MM.1S (cell line): ENCODE data around the gene CSHL1.

ENCODE experiments used
- CTCF ChIP-seq: fragments of 300-600 bp; sonication (generic); IDR thresholded peaks from 2 replicates; pipeline ENCODE4 v1.5.1; 2016; ENCODE audit warnings: antibody characterized with exemption, low read length, mixed read lengths
- EZH2 ChIP-seq: fragments of 300-600 bp; sonication (generic); optimal IDR thresholded peaks from 2 replicates; pipeline ENCODE3; 2017; ENCODE audit warnings: low read depth, mild to moderate bottlenecking, antibody characterized with exemption, low read length, mixed read lengths
- EZH2phosphoT487 ChIP-seq: fragments of 300-600 bp; sonication (generic); IDR thresholded peaks from 2 replicates; pipeline ENCODE4 v1.6.1; 2018; ENCODE audit warnings: antibody characterized with exemption, low read length

GRCh38 chr17:63934183-63935112 lies 23.4 kb upstream of the CSHL1 start:
- no peak for TF ChIP-seq CTCF
- no peak for TF ChIP-seq EZH2phosphoT487
- no peak for TF ChIP-seq EZH2
